ENCODE data around the gene TEDC1. TPM values are rescaled to one million over a fixed set of nuclear protein-coding genes. Genes with fewer than 3 reads are reported as not detected.

TEDC1 gene
- total and polyA plus RNA-seq, 3 experiments from 2014 or later = 14.7 to 56.5 (median 52.1) TPM

GRCh38 chr14:105492031-105492970 is 1.3 kb downstream of the TEDC1 start:
- POLR2A ChIA-PET = interaction anchor here (1.0 kb wide), 1 partner anchor 191 kb away, joined by 3 read pairs; no protein-coding TSS in a partner anchor

DNA sequence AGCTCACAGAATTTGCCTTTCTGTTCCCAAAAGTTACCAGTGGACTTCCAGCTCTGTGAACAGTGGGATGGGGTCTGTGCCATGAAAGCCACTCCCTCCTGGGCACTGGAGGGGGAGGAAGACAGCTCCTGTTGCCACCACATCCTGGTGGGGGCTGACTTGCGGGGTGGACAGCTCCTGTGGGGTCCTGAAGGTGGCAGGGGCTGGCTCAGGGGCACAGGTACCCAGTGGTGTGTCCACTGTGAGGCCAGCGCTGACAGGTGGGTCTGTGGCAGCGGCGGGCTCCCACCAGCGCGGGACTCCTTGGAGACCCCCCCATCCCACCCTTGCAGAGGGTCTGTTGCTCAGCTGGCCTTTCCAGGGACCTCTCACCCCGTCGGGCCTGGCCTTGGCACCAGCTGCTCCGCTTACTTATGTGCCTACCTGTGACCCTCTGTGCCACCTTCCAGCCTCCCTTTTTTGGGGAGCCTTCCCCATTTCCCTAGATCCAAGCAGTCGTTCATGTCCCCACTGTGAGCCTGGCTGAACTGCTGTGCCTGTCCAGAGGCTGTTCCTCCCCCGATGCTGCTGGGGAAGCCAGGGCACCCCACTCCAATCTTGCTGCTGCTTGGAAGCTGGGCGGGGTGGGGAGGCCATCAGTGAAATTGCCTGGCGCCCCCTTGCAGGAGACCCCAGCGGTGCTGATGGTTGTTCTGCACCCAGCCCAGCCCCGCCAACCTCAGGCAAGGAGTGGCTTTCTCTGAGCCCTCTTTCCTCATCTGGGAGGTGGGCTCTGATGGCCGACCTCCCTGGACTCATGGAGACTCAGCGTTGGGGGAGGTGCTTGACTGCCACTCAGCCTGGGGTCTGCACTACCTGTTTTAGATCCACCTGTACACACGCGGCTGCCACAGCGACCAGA is 2.2 kb downstream of the TEDC1 start:
- Mint-ChIP-seq H3K9me3 (no peaks in the 10 kb centered on the region), H3K4me1 (peaks cover 6 to 31% (median 13%) of the 10 kb centered on the region in 3 donors), H3K27ac (peak overlapping the region in 5 of 8 donors; percentile 60 to 83 (median 75)), H3K4me3 (peak overlapping the region in 2 of 7 donors; percentile 49 to 78), H3K36me3 (peaks cover 0 to 18% (median 0%) of the 10 kb centered on the region in 3 donors), H3K27me3 (peaks cover 0 to 5% of the 10 kb centered on the region in 2 donors)
- ChIA-PET POLR2A (interaction anchor here (1.0 kb wide), 1 partner anchor 122 kb away, joined by 3 read pairs; no protein-coding TSS in a partner anchor), CTCF (interaction anchor here (1.5 to 5.8 kb wide), 3 partner anchors 12 to 121 kb away, joined by 7 to 135 read pairs (median 7); no protein-coding TSS in a partner anchor)
- Histone ChIP-seq H3K9me3 (ENCODE audit: low read length) (no peaks in the 10 kb centered on the region), H3K27ac (ENCODE audit: low read depth, low read length) (no peak overlapping the region), H3K4me3 (ENCODE audit: low read length) (no peak overlapping the region), H3K4me1 (ENCODE audit: insufficient read depth, low read length) (peaks cover 19% of the 10 kb centered on the region), H3K27me3 (ENCODE audit: insufficient read depth, low read length, poor library complexity, severe bottlenecking) (no peaks in the 10 kb centered on the region), H3K36me3 (ENCODE audit: insufficient read depth, low read length) (no peaks in the 10 kb centered on the region)
- DNase-seq = peak in 2 of 5 donors; percentile 2 to 54

More at GRCh38 chr14:105492031-105492970, 1.3 kb downstream of the TEDC1 start:
- Mint-ChIP-seq H3K27me3 (peaks cover 0 to 5% of the 10 kb centered on the region in 2 donors), H3K9me3 (no peaks in the 10 kb centered on the region), H3K36me3 (peaks cover 0 to 24% (median 0%) of the 10 kb centered on the region in 3 donors), H3K4me3 (peak overlapping the region; percentile 80 to 93 (median 86)), H3K4me1 (peaks cover 6 to 39% (median 14%) of the 10 kb centered on the region in 3 donors), H3K27ac (peak overlapping the region in 7 of 8 donors; percentile 80 to 98 (median 94))
- Histone ChIP-seq H3K4me1 (ENCODE audit: insufficient read depth, low read length) (peaks cover 24% of the 10 kb centered on the region), H3K27ac (ENCODE audit: low read depth, low read length) (no peak overlapping the region), H3K36me3 (ENCODE audit: insufficient read depth, low read length) (no peaks in the 10 kb centered on the region), H3K9me3 (ENCODE audit: low read length) (no peaks in the 10 kb centered on the region), H3K27me3 (ENCODE audit: insufficient read depth, low read length, poor library complexity, severe bottlenecking) (no peaks in the 10 kb centered on the region), H3K4me3 (ENCODE audit: low read length) (peak overlapping the region; percentile 58)
- CTCF ChIA-PET = interaction anchor here (0.7 to 5.8 kb wide), 5 partner anchors 11 to 121 kb away, joined by 3 to 135 read pairs (median 7); no protein-coding TSS in a partner anchor
- peak in 1 of 5 donors; percentile 60 for DNase-seq

- H3K4me1 ChIP-seq (ENCODE audit: insufficient read depth, low read length) = peaks cover 10% of the 10 kb centered on the region
- ChIA-PET CTCF (interaction anchor here (5.8 kb wide), 1 partner anchor 13 kb away, joined by 135 read pairs; no protein-coding TSS in a partner anchor), POLR2A (interaction anchor here (1.0 kb wide), 1 partner anchor 123 kb away, joined by 3 read pairs; no protein-coding TSS in a partner anchor)
- Mint-ChIP-seq H3K27ac (peak overlapping the region in 2 of 8 donors; percentile 50 to 75), H3K9me3 (no peaks in the 10 kb centered on the region), H3K27me3 (peaks cover 0 to 5% of the 10 kb centered on the region in 2 donors), H3K36me3 (peaks cover 0 to 18% (median 0%) of the 10 kb centered on the region in 3 donors), H3K4me3 (peak overlapping the region in 1 of 7 donors; percentile 70), H3K4me1 (peaks cover 6 to 23% (median 11%) of the 10 kb centered on the region in 3 donors)
- no peak overlapping the region for H3K27ac ChIP-seq (ENCODE audit: low read depth, low read length)
- no peaks in the 10 kb centered on the region for H3K9me3 ChIP-seq (ENCODE audit: low read length)
- peak in 2 of 5 donors; percentile 6 to 49 for DNase-seq
- no peak overlapping the region for H3K4me3 ChIP-seq (ENCODE audit: low read length)
- no peaks in the 10 kb centered on the region for H3K36me3 ChIP-seq (ENCODE audit: insufficient read depth, low read length)
- no peaks in the 10 kb centered on the region for H3K27me3 ChIP-seq (ENCODE audit: insufficient read depth, low read length, poor library complexity, severe bottlenecking)
Measured at GRCh38 chr14:105493921-105494605, 3.0 kb downstream of the TEDC1 start.

DNA sequence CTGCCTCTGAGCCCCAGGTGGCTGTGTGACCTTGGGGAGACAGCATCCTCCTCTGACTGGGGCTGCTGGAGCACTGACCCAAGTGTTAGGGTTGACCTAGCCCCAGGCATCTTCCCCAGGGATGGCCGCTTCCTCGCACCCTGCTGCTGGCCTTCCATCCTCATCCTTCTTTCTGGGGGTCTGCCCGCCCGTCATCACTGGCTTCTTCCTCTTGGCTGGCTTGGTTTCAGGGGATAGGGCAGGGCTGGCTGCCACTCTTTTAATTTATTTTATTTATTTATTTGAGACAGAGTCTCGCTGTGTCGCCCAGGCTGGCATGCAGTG is 3.5 kb downstream of the TEDC1 start:
- H3K9me3 ChIP-seq (ENCODE audit: low read length) = no peaks in the 10 kb centered on the region
- H3K4me1 ChIP-seq (ENCODE audit: insufficient read depth, low read length) = peaks cover 5% of the 10 kb centered on the region
- no peaks in the 10 kb centered on the region for H3K36me3 ChIP-seq (ENCODE audit: insufficient read depth, low read length)
- H3K27me3 ChIP-seq (ENCODE audit: insufficient read depth, low read length, poor library complexity, severe bottlenecking) = no peaks in the 10 kb centered on the region
- Mint-ChIP-seq H3K36me3 (peaks cover 0 to 13% (median 0%) of the 10 kb centered on the region in 3 donors), H3K9me3 (no peaks in the 10 kb centered on the region), H3K4me1 (peaks cover 3 to 18% (median 6%) of the 10 kb centered on the region in 3 donors), H3K27ac (peak overlapping the region in 1 of 8 donors; percentile 75), H3K27me3 (peaks cover 0 to 4% of the 10 kb centered on the region in 2 donors), H3K4me3 (peak overlapping the region in 1 of 7 donors; percentile 70)
- H3K4me3 ChIP-seq (ENCODE audit: low read length) = no peak overlapping the region
- no peak overlapping the region for H3K27ac ChIP-seq (ENCODE audit: low read depth, low read length)
- POLR2A ChIA-PET = no interaction called here
- CTCF ChIA-PET = no interaction called here
- no peak for DNase-seq

GRCh38 chr14:105495101-105495989 is 4.3 kb downstream of the TEDC1 start:
- Histone ChIP-seq H3K9me3 (ENCODE audit: low read length) (no peaks in the 10 kb centered on the region), H3K27me3 (ENCODE audit: insufficient read depth, low read length, poor library complexity, severe bottlenecking) (no peaks in the 10 kb centered on the region), H3K4me1 (ENCODE audit: insufficient read depth, low read length) (peaks cover 5% of the 10 kb centered on the region), H3K27ac (ENCODE audit: low read depth, low read length) (no peak overlapping the region), H3K4me3 (ENCODE audit: low read length) (no peak overlapping the region), H3K36me3 (ENCODE audit: insufficient read depth, low read length) (no peaks in the 10 kb centered on the region)
- Mint-ChIP-seq H3K4me3 (no peak overlapping the region), H3K4me1 (peaks cover 0 to 15% (median 5%) of the 10 kb centered on the region in 3 donors), H3K27me3 (peaks cover 0 to 5% of the 10 kb centered on the region in 2 donors), H3K36me3 (peaks cover 0 to 12% (median 0%) of the 10 kb centered on the region in 3 donors), H3K9me3 (no peaks in the 10 kb centered on the region), H3K27ac (peak overlapping the region in 1 of 8 donors; percentile 75)
- CTCF ChIA-PET = no interaction called here
- POLR2A ChIA-PET = no interaction called here
- DNase-seq = peak in 1 of 5 donors; percentile 46

DNA sequence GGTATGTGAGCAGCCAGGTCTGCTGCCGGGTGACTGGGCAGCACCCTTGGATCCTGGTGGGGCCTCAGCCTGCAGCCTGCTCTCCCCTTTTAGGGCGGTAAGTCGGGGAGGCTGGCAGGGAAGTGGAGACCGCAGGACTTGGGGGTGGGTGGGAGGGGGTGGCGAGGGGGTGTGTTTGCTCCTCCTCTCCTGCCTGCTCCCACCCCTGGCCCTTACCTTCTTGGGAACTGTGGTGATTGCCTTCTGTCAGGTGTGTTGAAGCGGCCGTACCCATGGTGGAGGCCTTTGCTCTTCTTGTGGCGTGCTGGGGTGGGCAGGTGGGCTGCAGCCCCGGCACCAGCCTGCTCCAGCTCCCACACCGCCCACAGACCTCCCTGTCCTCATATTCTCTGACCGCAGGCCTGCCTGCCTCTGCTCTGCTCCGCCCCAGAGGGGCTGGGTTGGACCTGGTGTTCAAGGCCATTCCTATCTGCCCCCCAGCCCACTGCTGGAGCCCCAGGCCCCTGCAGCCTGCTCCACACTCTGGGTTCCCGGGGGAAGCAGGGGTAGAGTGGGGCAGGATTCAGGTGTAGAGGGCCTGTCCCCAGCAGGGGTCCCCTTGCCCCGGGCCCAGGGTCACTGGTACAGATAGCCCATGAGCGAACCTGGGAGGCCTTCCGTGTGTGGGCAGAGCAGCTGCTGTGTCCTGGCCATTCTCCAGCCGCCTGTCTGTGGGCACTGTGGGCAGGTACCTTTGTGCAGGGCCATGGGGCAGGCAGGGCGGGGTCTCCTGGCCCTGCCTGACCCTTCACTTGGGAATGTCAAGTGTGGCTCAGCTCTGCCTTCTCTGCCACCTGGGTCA is 5.2 kb downstream of the TEDC1 start:
- Histone ChIP-seq H3K36me3 (ENCODE audit: insufficient read depth, low read length) (no peaks in the 10 kb centered on the region), H3K4me1 (ENCODE audit: insufficient read depth, low read length) (peaks cover 5% of the 10 kb centered on the region), H3K27me3 (ENCODE audit: insufficient read depth, low read length, poor library complexity, severe bottlenecking) (no peaks in the 10 kb centered on the region), H3K9me3 (ENCODE audit: low read length) (no peaks in the 10 kb centered on the region), H3K27ac (ENCODE audit: low read depth, low read length) (no peak overlapping the region), H3K4me3 (ENCODE audit: low read length) (no peak overlapping the region)
- ChIA-PET POLR2A (no interaction called here), CTCF (no interaction called here)
- Mint-ChIP-seq H3K4me3 (peak overlapping the region in 1 of 7 donors; percentile 65), H3K9me3 (no peaks in the 10 kb centered on the region), H3K4me1 (peaks cover 0 to 10% (median 2%) of the 10 kb centered on the region in 3 donors), H3K36me3 (peaks cover 0 to 12% (median 0%) of the 10 kb centered on the region in 3 donors), H3K27me3 (peaks cover 0 to 5% of the 10 kb centered on the region in 2 donors), H3K27ac (peak overlapping the region in 3 of 8 donors; percentile 11 to 74 (median 47))
- DNase-seq = peak in 1 of 5 donors; percentile 47
